Activated naive CD8-positive, alpha-beta T cell treated with anti-CD3 and anti-CD28 coated beads, Interleukin-2, amount 50 U/mL, for 24 hours (primary cell): ENCODE results near the gene TTC21B.

Experiments used
- ATAC-seq: fragments of 150-1000 bp; cut with Tn5 transposase; one replicate; pipeline ENCODE4 v1.10.0; 2021
- DNase-seq: peaks from one replicate; pipeline ENCODE4 v3.0.0; 2021
- H3K27ac Mint-ChIP-seq: one replicate; pipeline ENCODE4 v1.8.0; 2021; ENCODE audit warnings: mild to moderate bottlenecking, mixed read lengths
- H3K27me3 Mint-ChIP-seq: one replicate; pipeline ENCODE4 v1.8.0; 2021; ENCODE audit warnings: mixed read lengths
- H3K36me3 Mint-ChIP-seq: one replicate; pipeline ENCODE4 v1.8.0; 2021; ENCODE audit warnings: low read depth, mixed read lengths
- H3K4me1 Mint-ChIP-seq: one replicate; pipeline ENCODE4 v1.8.0; 2021; ENCODE audit warnings: mixed read lengths
- H3K4me3 Mint-ChIP-seq: one replicate; pipeline ENCODE4 v1.8.0; 2021; ENCODE audit warnings: mild to moderate bottlenecking, moderate library complexity, mixed read lengths
- H3K9me3 Mint-ChIP-seq: one replicate; pipeline ENCODE4 v1.8.0; 2021; ENCODE audit warnings: mixed read lengths

Gene TTC21B

GRCh38 chr2:165952085-165952484 lies 1.5 kb downstream of the TTC21B start:
- ATAC-seq (no peak), DNase-seq (no peak)
- Mint-ChIP-seq H3K36me3 (peaks cover 19% of the 10 kb centered on the region), H3K4me1 (peaks cover 14% of the 10 kb centered on the region), H3K27me3 (no peaks in the 10 kb centered on the region), H3K27ac (no peak overlapping the region), H3K4me3 (no peak overlapping the region), H3K9me3 (no peaks in the 10 kb centered on the region)

GRCh38 chr2:165950438-165950837 lies 3.1 kb downstream of the TTC21B start:
- Mint-ChIP-seq H3K4me1 (peaks cover 12% of the 10 kb centered on the region), H3K4me3 (no peak overlapping the region), H3K9me3 (no peaks in the 10 kb centered on the region), H3K36me3 (peaks cover 19% of the 10 kb centered on the region), H3K27me3 (no peaks in the 10 kb centered on the region), H3K27ac (no peak overlapping the region)
- ATAC-seq, result no peak
- no peak for DNase-seq

- ATAC-seq, result no peak
- Mint-ChIP-seq H3K27ac (no peak overlapping the region), H3K4me3 (no peak overlapping the region), H3K9me3 (no peaks in the 10 kb centered on the region), H3K4me1 (no peaks in the 10 kb centered on the region), H3K27me3 (no peaks in the 10 kb centered on the region), H3K36me3 (peaks cover 37% of the 10 kb centered on the region)
- no peak for DNase-seq
Measured at GRCh38 chr2:165941827-165942226, 11.7 kb downstream of the TTC21B start.

- H3K27me3 Mint-ChIP-seq, result no peaks in the 10 kb centered on the region
- no peaks in the 10 kb centered on the region for H3K4me1 Mint-ChIP-seq
- no peaks in the 10 kb centered on the region for H3K9me3 Mint-ChIP-seq
- DNase-seq, result no peak
- H3K36me3 Mint-ChIP-seq, result peaks cover 37% of the 10 kb centered on the region
- H3K27ac Mint-ChIP-seq, result no peak overlapping the region
- H3K4me3 Mint-ChIP-seq, result no peak overlapping the region
- ATAC-seq, result no peak
Measured at GRCh38 chr2:165938237-165938636, 15.3 kb downstream of the TTC21B start.

GRCh38 chr2:165933211-165933910 lies 20.2 kb downstream of the TTC21B start:
- ATAC-seq (no peak), DNase-seq (no peak)
- H3K36me3 Mint-ChIP-seq, result peaks cover 27% of the 10 kb centered on the region
- H3K27me3 Mint-ChIP-seq, result no peaks in the 10 kb centered on the region
- H3K27ac Mint-ChIP-seq, result no peak overlapping the region
- H3K9me3 Mint-ChIP-seq, result no peaks in the 10 kb centered on the region
- no peak overlapping the region for H3K4me3 Mint-ChIP-seq
- H3K4me1 Mint-ChIP-seq, result no peaks in the 10 kb centered on the region

- H3K4me1 Mint-ChIP-seq, result no peaks in the 10 kb centered on the region
- ATAC-seq (no peak), DNase-seq (no peak)
- H3K36me3 Mint-ChIP-seq, result peaks cover 40% of the 10 kb centered on the region
- no peaks in the 10 kb centered on the region for H3K27me3 Mint-ChIP-seq
- no peak overlapping the region for H3K4me3 Mint-ChIP-seq
- H3K27ac Mint-ChIP-seq, result no peak overlapping the region
- H3K9me3 Mint-ChIP-seq, result no peaks in the 10 kb centered on the region
Measured at GRCh38 chr2:165927774-165928173, 25.8 kb downstream of the TTC21B start.

GRCh38 chr2:165927353-165927752 lies 26.2 kb downstream of the TTC21B start:
- DNase-seq, result no peak
- no peak for ATAC-seq
- H3K36me3 Mint-ChIP-seq, result peaks cover 44% of the 10 kb centered on the region

GRCh38 chr2:165924946-165925345 lies 28.6 kb downstream of the TTC21B start:
- Mint-ChIP-seq H3K36me3 (peaks cover 44% of the 10 kb centered on the region), H3K27me3 (no peaks in the 10 kb centered on the region), H3K4me1 (no peaks in the 10 kb centered on the region), H3K27ac (no peak overlapping the region), H3K4me3 (no peak overlapping the region), H3K9me3 (no peaks in the 10 kb centered on the region)
- no peak for ATAC-seq
- no peak for DNase-seq

More at GRCh38 chr2:165927353-165927752, 26.2 kb downstream of the TTC21B start:
- Mint-ChIP-seq H3K4me3 (no peak overlapping the region), H3K9me3 (no peaks in the 10 kb centered on the region), H3K27ac (no peak overlapping the region), H3K27me3 (no peaks in the 10 kb centered on the region), H3K4me1 (no peaks in the 10 kb centered on the region)

- ATAC-seq, result no peak
- no peak for DNase-seq
- no peak overlapping the region for H3K4me3 Mint-ChIP-seq
- H3K9me3 Mint-ChIP-seq, result no peaks in the 10 kb centered on the region
- no peaks in the 10 kb centered on the region for H3K4me1 Mint-ChIP-seq
- H3K27ac Mint-ChIP-seq, result peak overlapping the region; percentile 24
- H3K27me3 Mint-ChIP-seq, result no peaks in the 10 kb centered on the region
- H3K36me3 Mint-ChIP-seq, result peaks cover 32% of the 10 kb centered on the region
Measured at GRCh38 chr2:165920748-165921147, 32.8 kb downstream of the TTC21B start.

- ATAC-seq (no peak), DNase-seq (no peak)
- H3K27ac Mint-ChIP-seq, result no peak overlapping the region
- H3K9me3 Mint-ChIP-seq, result no peaks in the 10 kb centered on the region
- H3K4me3 Mint-ChIP-seq, result no peak overlapping the region
- H3K27me3 Mint-ChIP-seq, result no peaks in the 10 kb centered on the region
- H3K4me1 Mint-ChIP-seq, result no peaks in the 10 kb centered on the region
- peaks cover 27% of the 10 kb centered on the region for H3K36me3 Mint-ChIP-seq
Measured at GRCh38 chr2:165913636-165914035, 39.9 kb downstream of the TTC21B start.

GRCh38 chr2:165911981-165912380 lies 41.6 kb downstream of the TTC21B start:
- H3K36me3 Mint-ChIP-seq, result peaks cover 27% of the 10 kb centered on the region
- H3K4me1 Mint-ChIP-seq, result no peaks in the 10 kb centered on the region
- no peak for ATAC-seq
- no peak for DNase-seq
- H3K27me3 Mint-ChIP-seq, result no peaks in the 10 kb centered on the region
- H3K9me3 Mint-ChIP-seq, result no peaks in the 10 kb centered on the region
- no peak overlapping the region for H3K27ac Mint-ChIP-seq
- no peak overlapping the region for H3K4me3 Mint-ChIP-seq

GRCh38 chr2:165911231-165911630 lies 42.3 kb downstream of the TTC21B start:
- ATAC-seq (no peak), DNase-seq (no peak)
- Mint-ChIP-seq H3K27me3 (no peaks in the 10 kb centered on the region), H3K36me3 (peaks cover 25% of the 10 kb centered on the region), H3K4me1 (no peaks in the 10 kb centered on the region), H3K9me3 (no peaks in the 10 kb centered on the region), H3K27ac (no peak overlapping the region), H3K4me3 (no peak overlapping the region)

- peaks cover 27% of the 10 kb centered on the region for H3K36me3 Mint-ChIP-seq
- ATAC-seq, result no peak
- H3K9me3 Mint-ChIP-seq, result no peaks in the 10 kb centered on the region
- no peaks in the 10 kb centered on the region for H3K27me3 Mint-ChIP-seq
- H3K4me1 Mint-ChIP-seq, result no peaks in the 10 kb centered on the region
- H3K4me3 Mint-ChIP-seq, result no peak overlapping the region
- H3K27ac Mint-ChIP-seq, result no peak overlapping the region
- DNase-seq, result no peak
Measured at GRCh38 chr2:165909466-165909865, 44.1 kb downstream of the TTC21B start.

GRCh38 chr2:165905854-165906253 lies 47.7 kb downstream of the TTC21B start:
- no peaks in the 10 kb centered on the region for H3K9me3 Mint-ChIP-seq
- ATAC-seq, result no peak
- H3K4me3 Mint-ChIP-seq, result no peak overlapping the region
- no peak for DNase-seq
- H3K4me1 Mint-ChIP-seq, result peaks cover 7% of the 10 kb centered on the region
- H3K36me3 Mint-ChIP-seq, result peaks cover 33% of the 10 kb centered on the region
- no peak overlapping the region for H3K27ac Mint-ChIP-seq
- H3K27me3 Mint-ChIP-seq, result no peaks in the 10 kb centered on the region

GRCh38 chr2:165905269-165905668 lies 48.3 kb downstream of the TTC21B start:
- H3K36me3 Mint-ChIP-seq, result peaks cover 35% of the 10 kb centered on the region
- ATAC-seq (no peak), DNase-seq (no peak)
- no peak overlapping the region for H3K27ac Mint-ChIP-seq
- no peaks in the 10 kb centered on the region for H3K9me3 Mint-ChIP-seq
- no peaks in the 10 kb centered on the region for H3K27me3 Mint-ChIP-seq
- H3K4me3 Mint-ChIP-seq, result no peak overlapping the region
- peaks cover 7% of the 10 kb centered on the region for H3K4me1 Mint-ChIP-seq

GRCh38 chr2:165904432-165904831 lies 49.1 kb downstream of the TTC21B start:
- Mint-ChIP-seq H3K27ac (no peak overlapping the region), H3K27me3 (no peaks in the 10 kb centered on the region), H3K36me3 (peaks cover 40% of the 10 kb centered on the region), H3K4me1 (peaks cover 7% of the 10 kb centered on the region), H3K9me3 (no peaks in the 10 kb centered on the region), H3K4me3 (no peak overlapping the region)
- DNase-seq (no peak), ATAC-seq (no peak)
